ENCODE results near the gene KATNAL2.

DNA sequence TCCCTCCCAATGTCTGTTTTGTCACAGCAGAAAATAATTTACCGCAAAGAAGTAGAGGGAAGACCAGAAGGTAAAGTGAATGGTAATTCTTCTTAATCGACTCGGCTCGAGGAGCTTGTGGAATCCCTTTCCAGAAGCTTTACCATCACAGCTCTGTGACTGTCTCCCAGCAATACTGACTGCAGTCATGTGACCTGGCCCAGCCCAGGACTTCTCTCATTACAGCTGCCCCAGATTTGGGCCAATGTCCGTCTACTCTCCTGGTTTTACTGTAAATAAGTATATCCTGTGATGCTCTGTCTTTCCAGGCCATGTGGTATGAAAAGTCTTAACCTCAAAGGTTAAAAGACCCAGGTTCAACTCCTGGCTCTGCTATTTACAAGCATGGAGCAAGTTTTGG is 137.0 kb downstream of the KATNAL2 start:
- TF ChIP-seq POLR2A (IDR thresholded peaks at IDR 0.05; ENCODE audit: low read length): no peak
- TF ChIP-seq GATA1 (IDR thresholded peaks at IDR 0.05; ENCODE audit: low read depth, low read length): no peak
